ENCODE data around the gene PPP1R26. TPM values are rescaled to one million over a fixed set of nuclear protein-coding genes. Genes with fewer than 3 reads are reported as not detected.

Gene PPP1R26
- polyA plus RNA-seq, 1 donor from 2014 or later: 20.1 TPM

DNA sequence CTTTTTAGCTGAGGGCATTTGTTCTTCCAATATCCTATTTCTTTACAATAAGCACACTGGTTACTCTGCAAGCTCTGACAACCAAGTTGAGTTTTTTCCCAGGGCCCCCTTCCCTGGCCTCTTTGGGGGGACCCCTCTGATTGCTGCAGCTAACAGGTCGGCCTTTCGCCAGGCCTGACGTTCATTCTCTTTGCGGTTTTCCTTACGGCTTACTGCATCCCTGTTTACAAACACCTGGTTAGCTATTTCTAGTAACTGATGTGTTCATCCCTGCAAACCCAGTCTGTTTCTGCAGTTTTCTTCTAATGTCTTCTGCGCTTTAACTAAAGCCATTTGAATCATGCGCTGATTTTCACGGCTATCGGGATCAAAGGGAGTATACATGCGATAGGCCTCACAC, 37.5 kb upstream of the PPP1R26 start:
- no peaks in the 10 kb centered on the region for H3K27me3 ChIP-seq (ENCODE audit: insufficient read depth, low read depth, low read length)
- no peak overlapping the region for H3K27ac ChIP-seq (ENCODE audit: low read length)
- H3K79me2 ChIP-seq (replicated peaks; ENCODE audit: insufficient read depth, low read length): no peaks in the 10 kb centered on the region
- no peaks in the 10 kb centered on the region for H3K9me2 ChIP-seq (ENCODE audit: insufficient read depth, low read length)
- no peak overlapping the region for H3K9ac ChIP-seq (ENCODE audit: low read length)
- H4K20me1 ChIP-seq (ENCODE audit: insufficient read depth): no peaks in the 10 kb centered on the region
- H2AFZ ChIP-seq (ENCODE audit: low read depth, low read length): no peak overlapping the region
- H3K36me3 ChIP-seq (ENCODE audit: insufficient read depth, low read length): no peaks in the 10 kb centered on the region
- H3F3A ChIP-seq (ENCODE audit: insufficient read depth, low read length, poor library complexity, severe bottlenecking): no peaks in the 10 kb centered on the region
- no peak overlapping the region for H3K4me2 ChIP-seq (ENCODE audit: low read length)
- no peaks in the 10 kb centered on the region for H3K9me3 ChIP-seq (ENCODE audit: low read length)
- no peak overlapping the region for H3K4me3 ChIP-seq (ENCODE audit: low read length)
- no peak for TF ChIP-seq POLR2AphosphoS5 (IDR thresholded peaks at IDR 0.05)
- TF ChIP-seq SMC3 (conservative IDR thresholded peaks at IDR 0.05; ENCODE audit: poor library complexity): no peak
- no peak for TF ChIP-seq RAD21 (conservative IDR thresholded peaks at IDR 0.05)
- TF ChIP-seq, protein P1, sequence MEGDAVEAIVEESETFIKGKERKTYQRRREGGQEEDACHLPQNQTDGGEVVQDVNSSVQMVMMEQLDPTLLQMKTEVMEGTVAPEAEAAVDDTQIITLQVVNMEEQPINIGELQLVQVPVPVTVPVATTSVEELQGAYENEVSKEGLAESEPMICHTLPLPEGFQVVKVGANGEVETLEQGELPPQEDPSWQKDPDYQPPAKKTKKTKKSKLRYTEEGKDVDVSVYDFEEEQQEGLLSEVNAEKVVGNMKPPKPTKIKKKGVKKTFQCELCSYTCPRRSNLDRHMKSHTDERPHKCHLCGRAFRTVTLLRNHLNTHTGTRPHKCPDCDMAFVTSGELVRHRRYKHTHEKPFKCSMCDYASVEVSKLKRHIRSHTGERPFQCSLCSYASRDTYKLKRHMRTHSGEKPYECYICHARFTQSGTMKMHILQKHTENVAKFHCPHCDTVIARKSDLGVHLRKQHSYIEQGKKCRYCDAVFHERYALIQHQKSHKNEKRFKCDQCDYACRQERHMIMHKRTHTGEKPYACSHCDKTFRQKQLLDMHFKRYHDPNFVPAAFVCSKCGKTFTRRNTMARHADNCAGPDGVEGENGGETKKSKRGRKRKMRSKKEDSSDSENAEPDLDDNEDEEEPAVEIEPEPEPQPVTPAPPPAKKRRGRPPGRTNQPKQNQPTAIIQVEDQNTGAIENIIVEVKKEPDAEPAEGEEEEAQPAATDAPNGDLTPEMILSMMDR (IDR thresholded peaks at IDR 0.05; ENCODE audit: poor library complexity, severe bottlenecking): no peak
- TF ChIP-seq TAF1 (IDR thresholded peaks at IDR 0.05; ENCODE audit: low read depth): no peak
- no peak for TF ChIP-seq EP300 (conservative IDR thresholded peaks at IDR 0.05; ENCODE audit: poor library complexity, severe bottlenecking)
- TF ChIP-seq, protein P2, sequence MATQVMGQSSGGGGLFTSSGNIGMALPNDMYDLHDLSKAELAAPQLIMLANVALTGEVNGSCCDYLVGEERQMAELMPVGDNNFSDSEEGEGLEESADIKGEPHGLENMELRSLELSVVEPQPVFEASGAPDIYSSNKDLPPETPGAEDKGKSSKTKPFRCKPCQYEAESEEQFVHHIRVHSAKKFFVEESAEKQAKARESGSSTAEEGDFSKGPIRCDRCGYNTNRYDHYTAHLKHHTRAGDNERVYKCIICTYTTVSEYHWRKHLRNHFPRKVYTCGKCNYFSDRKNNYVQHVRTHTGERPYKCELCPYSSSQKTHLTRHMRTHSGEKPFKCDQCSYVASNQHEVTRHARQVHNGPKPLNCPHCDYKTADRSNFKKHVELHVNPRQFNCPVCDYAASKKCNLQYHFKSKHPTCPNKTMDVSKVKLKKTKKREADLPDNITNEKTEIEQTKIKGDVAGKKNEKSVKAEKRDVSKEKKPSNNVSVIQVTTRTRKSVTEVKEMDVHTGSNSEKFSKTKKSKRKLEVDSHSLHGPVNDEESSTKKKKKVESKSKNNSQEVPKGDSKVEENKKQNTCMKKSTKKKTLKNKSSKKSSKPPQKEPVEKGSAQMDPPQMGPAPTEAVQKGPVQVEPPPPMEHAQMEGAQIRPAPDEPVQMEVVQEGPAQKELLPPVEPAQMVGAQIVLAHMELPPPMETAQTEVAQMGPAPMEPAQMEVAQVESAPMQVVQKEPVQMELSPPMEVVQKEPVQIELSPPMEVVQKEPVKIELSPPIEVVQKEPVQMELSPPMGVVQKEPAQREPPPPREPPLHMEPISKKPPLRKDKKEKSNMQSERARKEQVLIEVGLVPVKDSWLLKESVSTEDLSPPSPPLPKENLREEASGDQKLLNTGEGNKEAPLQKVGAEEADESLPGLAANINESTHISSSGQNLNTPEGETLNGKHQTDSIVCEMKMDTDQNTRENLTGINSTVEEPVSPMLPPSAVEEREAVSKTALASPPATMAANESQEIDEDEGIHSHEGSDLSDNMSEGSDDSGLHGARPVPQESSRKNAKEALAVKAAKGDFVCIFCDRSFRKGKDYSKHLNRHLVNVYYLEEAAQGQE (IDR thresholded peaks at IDR 0.05; ENCODE audit: borderline replicate concordance): no peak

DNA sequence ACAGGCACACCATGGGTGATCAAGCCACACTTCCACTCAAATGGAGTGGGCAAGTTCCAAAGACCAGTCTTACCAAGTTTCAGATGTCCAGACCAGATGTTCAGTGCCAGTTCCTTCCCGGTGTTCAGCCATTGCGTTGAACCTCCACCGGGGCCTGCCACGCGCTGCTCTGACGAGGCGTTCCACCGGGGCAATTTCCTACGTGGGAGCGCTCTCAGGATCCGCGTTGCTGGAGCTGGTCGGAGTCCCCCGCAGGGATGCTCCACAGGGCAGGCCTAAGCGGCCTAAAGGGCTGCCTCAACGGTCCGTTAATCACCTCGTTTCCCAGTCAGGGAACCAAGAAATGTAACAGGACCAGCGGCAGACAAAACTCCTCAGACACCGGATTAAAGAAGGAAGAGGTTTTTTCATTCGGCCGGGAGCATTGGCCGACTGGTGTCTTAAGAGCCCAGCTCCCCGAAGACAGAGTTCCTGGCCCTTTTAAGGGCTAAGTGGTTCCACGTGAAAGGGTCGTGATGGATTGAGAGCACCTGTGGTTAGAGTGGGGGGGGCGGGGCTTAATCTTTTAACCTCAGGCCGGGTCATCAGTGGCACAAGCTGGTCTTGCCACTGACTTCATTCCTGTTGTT, 35.7 kb upstream of the PPP1R26 start:
- H3K4me2 ChIP-seq (ENCODE audit: low read length): no peak overlapping the region
- no peaks in the 10 kb centered on the region for H3K27me3 ChIP-seq (ENCODE audit: insufficient read depth, low read depth, low read length)
- TF ChIP-seq, protein P2 (IDR thresholded peaks at IDR 0.05; ENCODE audit: borderline replicate concordance): no peak
- TF ChIP-seq SMC3 (conservative IDR thresholded peaks at IDR 0.05; ENCODE audit: poor library complexity) (no peak), EP300 (conservative IDR thresholded peaks at IDR 0.05; ENCODE audit: poor library complexity, severe bottlenecking) (no peak), TAF1 (IDR thresholded peaks at IDR 0.05; ENCODE audit: low read depth) (no peak), RAD21 (conservative IDR thresholded peaks at IDR 0.05) (no peak), POLR2AphosphoS5 (IDR thresholded peaks at IDR 0.05) (no peak)
- TF ChIP-seq, protein P1 (IDR thresholded peaks at IDR 0.05; ENCODE audit: poor library complexity, severe bottlenecking): no peak

More for the DNA sequence above, 35.7 kb upstream of the PPP1R26 start:
- Histone ChIP-seq H3K4me3 (ENCODE audit: low read length) (no peak overlapping the region), H3K36me3 (ENCODE audit: insufficient read depth, low read length) (no peaks in the 10 kb centered on the region), H4K20me1 (ENCODE audit: insufficient read depth) (no peaks in the 10 kb centered on the region), H3F3A (ENCODE audit: insufficient read depth, low read length, poor library complexity, severe bottlenecking) (no peaks in the 10 kb centered on the region), H3K9me3 (ENCODE audit: low read length) (no peaks in the 10 kb centered on the region), H3K9me2 (ENCODE audit: insufficient read depth, low read length) (no peaks in the 10 kb centered on the region), H3K27ac (ENCODE audit: low read length) (no peak overlapping the region), H3K79me2 (replicated peaks; ENCODE audit: insufficient read depth, low read length) (no peaks in the 10 kb centered on the region), H2AFZ (ENCODE audit: low read depth, low read length) (no peak overlapping the region), H3K9ac (ENCODE audit: low read length) (no peak overlapping the region)
